GM18868 (cell line): ENCODE measurements around the gene MRPS15.
"Not testable (repeated sequence)": the region's sequence is repeated elsewhere in the genome, so short reads cannot be mapped to it uniquely, and the experiment has no call there.

ENCODE experiments used
- ATAC-seq: cut with Tn5 transposase; IDR thresholded peaks from one replicate; pipeline ENCODE4 v1.9.1; 2021; ENCODE audit warnings: mild to moderate bottlenecking, moderate library complexity; ENCODE audit not compliant: unreplicated experiment

MRPS15 gene

GRCh38 chr1:36463803-36464604 lies at the start of gene MRPS15:
Gene MRPS15 (minus strand): TSS chr1:36464384. CDS start chr1:36464275, 109 bp downstream.
- peak; percentile 89 for ATAC-seq

- no peak for ATAC-seq
Observed at GRCh38 chr1:36512842-36513241, 48.7 kb upstream of the MRPS15 start.

GRCh38 chr1:36511804-36512798 lies 47.9 kb upstream of the MRPS15 start:
- no peak for ATAC-seq

GRCh38 chr1:36511220-36511619 lies 47.0 kb upstream of the MRPS15 start:
- not testable (repeated sequence) for ATAC-seq

GRCh38 chr1:36510418-36510817 lies 46.2 kb upstream of the MRPS15 start:
- no peak for ATAC-seq

GRCh38 chr1:36508257-36508656 lies 44.1 kb upstream of the MRPS15 start:
- ATAC-seq = no peak

- ATAC-seq = no peak
Observed at GRCh38 chr1:36506276-36506920, 42.2 kb upstream of the MRPS15 start.

GRCh38 chr1:36503733-36504132 lies 39.5 kb upstream of the MRPS15 start:
- ATAC-seq = no peak

- ATAC-seq = no peak
Observed at GRCh38 chr1:36503159-36503558, 39.0 kb upstream of the MRPS15 start.

GRCh38 chr1:36502616-36503015 lies 38.4 kb upstream of the MRPS15 start:
- no peak for ATAC-seq

- ATAC-seq = not testable (repeated sequence)
Observed at GRCh38 chr1:36501911-36502310, 37.7 kb upstream of the MRPS15 start.

GRCh38 chr1:36497207-36497606 lies 33.0 kb upstream of the MRPS15 start:
- no peak for ATAC-seq

- ATAC-seq = no peak
Observed at GRCh38 chr1:36494971-36495370, 30.8 kb upstream of the MRPS15 start.

GRCh38 chr1:36493524-36493923 lies 29.3 kb upstream of the MRPS15 start:
- ATAC-seq = no peak

GRCh38 chr1:36492491-36492890 lies 28.3 kb upstream of the MRPS15 start:
- ATAC-seq = no peak

- not testable (repeated sequence) for ATAC-seq
Observed at GRCh38 chr1:36489258-36490051, 25.3 kb upstream of the MRPS15 start.

- ATAC-seq = no peak
Observed at GRCh38 chr1:36487906-36488305, 23.7 kb upstream of the MRPS15 start.

- ATAC-seq = not testable (repeated sequence)
Observed at GRCh38 chr1:36487336-36487725, 23.1 kb upstream of the MRPS15 start.

GRCh38 chr1:36486439-36487335 lies 22.5 kb upstream of the MRPS15 start:
- no peak for ATAC-seq
